ENCODE data around the gene APH1B.

APH1B gene

DNA sequence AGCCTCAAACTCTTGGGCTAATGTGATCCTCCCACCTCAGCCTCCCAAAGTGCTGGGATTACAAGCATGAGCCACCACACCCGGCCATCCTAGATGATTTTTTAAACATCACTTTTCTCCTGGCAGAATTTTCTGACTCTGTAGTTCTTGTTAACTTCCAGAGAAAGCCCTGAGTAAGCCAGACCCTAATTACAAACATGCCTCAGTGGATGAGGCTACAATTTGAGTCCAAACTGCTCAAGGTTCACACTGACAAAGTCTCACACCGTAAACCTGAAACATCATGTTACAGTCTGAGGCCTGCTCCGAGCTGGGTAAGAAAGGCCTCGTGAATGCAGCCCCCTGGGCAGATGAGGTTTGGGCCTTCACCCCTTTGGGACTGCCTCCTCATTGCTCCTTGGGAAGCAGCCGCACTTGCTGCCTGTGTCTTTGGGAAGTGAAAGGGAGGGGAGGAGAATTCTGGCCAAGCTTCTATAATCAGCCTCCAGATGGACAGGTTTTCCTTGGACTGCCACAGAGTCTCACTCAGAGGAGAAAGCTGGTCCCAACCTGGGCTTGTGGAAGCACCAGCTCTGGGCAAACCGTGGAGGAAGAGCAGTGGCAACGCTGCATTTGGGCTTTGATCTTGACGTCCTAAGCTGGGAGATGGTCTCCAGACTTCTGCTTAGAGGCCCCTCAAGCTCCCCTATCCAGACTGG is 58.3 kb downstream of the APH1B start:
- Mint-ChIP-seq H3K27ac (no peak overlapping the region), H3K27me3 (ENCODE audit: low read depth) (peaks cover 29% of the 10 kb centered on the region), H3K9me3 (no peaks in the 10 kb centered on the region), H3K36me3 (ENCODE audit: low read depth) (no peaks in the 10 kb centered on the region), H3K4me3 (no peak overlapping the region), H3K4me1 (peaks cover 16% of the 10 kb centered on the region)
- TF ChIP-seq, protein P1, sequence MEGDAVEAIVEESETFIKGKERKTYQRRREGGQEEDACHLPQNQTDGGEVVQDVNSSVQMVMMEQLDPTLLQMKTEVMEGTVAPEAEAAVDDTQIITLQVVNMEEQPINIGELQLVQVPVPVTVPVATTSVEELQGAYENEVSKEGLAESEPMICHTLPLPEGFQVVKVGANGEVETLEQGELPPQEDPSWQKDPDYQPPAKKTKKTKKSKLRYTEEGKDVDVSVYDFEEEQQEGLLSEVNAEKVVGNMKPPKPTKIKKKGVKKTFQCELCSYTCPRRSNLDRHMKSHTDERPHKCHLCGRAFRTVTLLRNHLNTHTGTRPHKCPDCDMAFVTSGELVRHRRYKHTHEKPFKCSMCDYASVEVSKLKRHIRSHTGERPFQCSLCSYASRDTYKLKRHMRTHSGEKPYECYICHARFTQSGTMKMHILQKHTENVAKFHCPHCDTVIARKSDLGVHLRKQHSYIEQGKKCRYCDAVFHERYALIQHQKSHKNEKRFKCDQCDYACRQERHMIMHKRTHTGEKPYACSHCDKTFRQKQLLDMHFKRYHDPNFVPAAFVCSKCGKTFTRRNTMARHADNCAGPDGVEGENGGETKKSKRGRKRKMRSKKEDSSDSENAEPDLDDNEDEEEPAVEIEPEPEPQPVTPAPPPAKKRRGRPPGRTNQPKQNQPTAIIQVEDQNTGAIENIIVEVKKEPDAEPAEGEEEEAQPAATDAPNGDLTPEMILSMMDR (IDR thresholded peaks at IDR 0.05; ENCODE audit: unreplicated experiment in 3 of 3): no peak

DNA sequence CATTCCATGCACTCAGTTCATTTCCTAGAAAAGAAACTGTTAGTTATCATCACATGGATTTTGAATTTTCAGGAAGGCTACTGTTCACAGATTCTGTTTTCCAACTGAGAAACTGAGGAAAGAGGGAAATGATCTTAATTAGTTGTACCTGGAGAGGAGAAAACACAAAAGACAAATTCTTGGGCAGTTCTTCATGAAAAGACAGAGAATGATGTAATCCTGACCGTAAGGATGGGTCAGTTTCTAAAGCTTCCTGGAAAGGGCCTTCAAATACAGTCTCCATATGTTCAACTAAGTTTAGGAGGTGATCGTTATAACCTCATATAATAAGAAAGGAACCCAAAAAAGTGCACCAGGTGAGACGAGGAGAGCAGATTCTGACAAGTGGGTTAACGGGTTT is 59.6 kb downstream of the APH1B start:
- no peak overlapping the region for H3K27ac Mint-ChIP-seq
- no peak overlapping the region for H3K4me3 Mint-ChIP-seq
- H3K27me3 Mint-ChIP-seq (ENCODE audit: low read depth): peaks cover 35% of the 10 kb centered on the region
- TF ChIP-seq, protein P1 (IDR thresholded peaks at IDR 0.05; ENCODE audit: unreplicated experiment in 3 of 3): no peak
- peaks cover 13% of the 10 kb centered on the region for H3K4me1 Mint-ChIP-seq
- peaks cover 3% of the 10 kb centered on the region for H3K36me3 Mint-ChIP-seq (ENCODE audit: low read depth)
- no peaks in the 10 kb centered on the region for H3K9me3 Mint-ChIP-seq

DNA sequence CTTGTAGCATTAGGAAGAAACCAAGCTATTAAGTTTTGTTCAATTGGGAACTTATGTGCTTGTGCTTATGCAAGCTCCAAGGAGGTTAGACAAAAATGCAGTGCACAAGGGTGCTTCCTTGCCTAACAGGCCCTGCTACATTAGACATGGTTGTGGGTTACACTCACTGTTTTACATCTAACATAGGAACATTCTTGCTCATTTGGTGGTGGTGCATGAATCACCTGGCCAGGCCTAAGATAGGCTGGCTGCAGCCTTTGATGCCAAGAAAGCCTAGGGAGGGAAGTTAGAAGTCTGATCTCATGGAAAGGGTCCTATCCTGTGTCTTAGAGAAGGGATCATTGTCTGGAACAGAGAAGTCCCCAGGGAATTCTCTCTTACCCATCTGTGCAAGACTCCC is 60.8 kb downstream of the APH1B start:
- H3K36me3 Mint-ChIP-seq (ENCODE audit: low read depth): peaks cover 3% of the 10 kb centered on the region
- no peak overlapping the region for H3K4me3 Mint-ChIP-seq
- peak overlapping the region in 2 of 3 experiments; percentile 47 to 71 for H3K27ac Mint-ChIP-seq
- H3K4me1 Mint-ChIP-seq: peaks cover 11% of the 10 kb centered on the region
- TF ChIP-seq, protein P1 (IDR thresholded peaks at IDR 0.05; ENCODE audit: unreplicated experiment in 3 of 3): no peak
- peaks cover 32% of the 10 kb centered on the region for H3K27me3 Mint-ChIP-seq (ENCODE audit: low read depth)
- H3K9me3 Mint-ChIP-seq: no peaks in the 10 kb centered on the region

DNA sequence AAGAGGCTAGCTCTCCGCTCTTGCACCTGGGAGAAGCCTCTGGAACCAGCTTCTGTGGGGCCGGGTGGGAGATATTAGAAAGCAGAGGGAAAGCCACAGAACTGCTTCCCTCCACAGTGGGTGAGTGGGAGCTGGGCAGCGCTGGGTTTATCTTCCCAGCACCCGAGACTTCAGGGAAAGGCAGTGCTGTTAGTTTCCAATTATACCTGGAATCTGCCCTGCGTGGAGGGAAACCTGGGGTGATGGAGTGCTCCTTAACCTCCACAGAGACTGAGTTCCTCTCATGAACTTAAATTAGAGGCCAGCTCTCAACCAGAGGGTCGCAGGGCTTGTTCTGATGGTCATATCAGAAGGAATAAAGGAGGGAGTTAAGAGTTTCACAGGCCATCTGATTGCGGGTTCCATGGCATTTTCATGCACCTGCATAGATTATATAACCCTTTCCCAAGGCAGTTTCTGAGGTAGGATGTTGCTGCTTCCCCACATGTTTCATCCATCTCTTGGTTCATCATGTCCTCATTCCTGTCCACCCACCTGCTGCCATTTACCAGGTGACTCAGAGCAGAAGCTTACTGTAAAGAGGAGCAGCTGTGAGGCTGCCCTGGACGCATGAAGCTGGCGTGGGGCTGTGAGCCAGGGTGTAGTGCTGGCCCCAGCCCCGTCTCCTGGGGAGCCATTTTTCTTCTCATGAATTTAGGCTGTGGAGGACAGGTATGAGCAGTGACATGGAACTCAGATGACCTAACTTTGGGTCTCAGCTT is 61.8 kb downstream of the APH1B start:
- H3K4me3 Mint-ChIP-seq: no peak overlapping the region
- H3K27ac Mint-ChIP-seq: peak overlapping the region in 2 of 3 experiments; percentile 47 to 71
- TF ChIP-seq, protein P1 (IDR thresholded peaks at IDR 0.05; ENCODE audit: unreplicated experiment in 3 of 3): no peak
- H3K27me3 Mint-ChIP-seq (ENCODE audit: low read depth): peaks cover 32% of the 10 kb centered on the region
- no peaks in the 10 kb centered on the region for H3K9me3 Mint-ChIP-seq
- H3K36me3 Mint-ChIP-seq (ENCODE audit: low read depth): peaks cover 3% of the 10 kb centered on the region
- H3K4me1 Mint-ChIP-seq: peaks cover 16% of the 10 kb centered on the region

DNA sequence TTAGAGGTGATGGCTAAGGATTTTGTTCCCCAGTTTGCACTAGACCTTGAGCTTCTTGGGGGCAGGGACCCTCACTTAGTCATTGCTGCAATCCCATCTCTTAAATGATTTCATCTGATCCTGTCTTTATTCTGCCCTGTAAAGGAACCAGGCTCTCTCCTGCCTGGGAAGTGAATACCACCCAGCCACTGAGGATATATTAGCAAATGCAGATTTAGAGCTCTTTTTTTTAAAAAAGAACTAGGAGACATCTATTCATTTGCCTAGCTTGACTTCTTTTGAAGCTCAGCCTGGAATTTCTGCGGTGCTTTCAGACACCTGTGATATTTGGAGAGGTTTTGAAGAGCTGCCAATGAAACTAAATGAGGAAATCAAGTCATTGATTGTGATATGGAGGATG is 62.4 kb downstream of the APH1B start:
- Mint-ChIP-seq H3K4me1 (peaks cover 18% of the 10 kb centered on the region), H3K9me3 (no peaks in the 10 kb centered on the region), H3K27ac (peak overlapping the region in 1 of 3 experiments; percentile 44), H3K36me3 (ENCODE audit: low read depth) (peaks cover 3% of the 10 kb centered on the region), H3K27me3 (ENCODE audit: low read depth) (peaks cover 34% of the 10 kb centered on the region), H3K4me3 (no peak overlapping the region)
- TF ChIP-seq, protein P1 (IDR thresholded peaks at IDR 0.05; ENCODE audit: unreplicated experiment in 3 of 3): no peak

All from nephron (organoid).